ENCODE data around the gene TCP10L.
"Not testable (repeated sequence)": the region's sequence is repeated elsewhere in the genome, so short reads cannot be mapped to it uniquely, and the experiment has no call there.

TCP10L gene

GRCh38 chr21:32584472-32584871 is 851 bp downstream of the TCP10L start:
- no peak for DNase-seq

GRCh38 chr21:32581732-32582131 is 3.6 kb downstream of the TCP10L start:
- no peak for DNase-seq

- DNase-seq: no peak
These were observed 4.4 kb downstream of the TCP10L start for GRCh38 chr21:32580949-32581348.

GRCh38 chr21:32578107-32578691 is 7.1 kb downstream of the TCP10L start:
- DNase-seq: no peak

GRCh38 chr21:32576011-32576410 is 9.3 kb downstream of the TCP10L start:
- no peak for DNase-seq

- no peak for DNase-seq
These were observed 10.1 kb downstream of the TCP10L start for GRCh38 chr21:32574946-32575925.

GRCh38 chr21:32572574-32573420 is 12.5 kb downstream of the TCP10L start:
- peak; percentile 81 for DNase-seq

- no peak for DNase-seq
These were observed 14.9 kb downstream of the TCP10L start for GRCh38 chr21:32570456-32570855.

- peak; percentile 90 for DNase-seq
These were observed 15.8 kb downstream of the TCP10L start for GRCh38 chr21:32569261-32570230.

GRCh38 chr21:32567626-32568025 is 17.7 kb downstream of the TCP10L start:
- no peak for DNase-seq

- no peak for DNase-seq
These were observed 18.5 kb downstream of the TCP10L start for GRCh38 chr21:32566741-32567389.

- DNase-seq: no peak
These were observed 19.4 kb downstream of the TCP10L start for GRCh38 chr21:32565856-32566465.

- no peak for DNase-seq
These were observed 22.4 kb downstream of the TCP10L start for GRCh38 chr21:32562915-32563314.

- no peak for DNase-seq
These were observed 22.9 kb downstream of the TCP10L start for GRCh38 chr21:32562426-32562825.

- not testable (repeated sequence) for DNase-seq
These were observed 23.8 kb downstream of the TCP10L start for GRCh38 chr21:32561476-32561875.

- no peak for DNase-seq
These were observed 24.4 kb downstream of the TCP10L start for GRCh38 chr21:32560896-32561295.

GRCh38 chr21:32559006-32559610 is 26.2 kb downstream of the TCP10L start:
- DNase-seq: no peak

GRCh38 chr21:32558106-32558505 is 27.2 kb downstream of the TCP10L start:
- no peak for DNase-seq

GRCh38 chr21:32554832-32555638 is 30.3 kb downstream of the TCP10L start:
- no peak for DNase-seq

GRCh38 chr21:32549886-32550285 is 35.4 kb downstream of the TCP10L start:
- no peak for DNase-seq

All from NCI-H345 (cell line).